ENCODE results near the gene FSTL5. TPM values are rescaled to one million over a fixed set of nuclear protein-coding genes. Genes with fewer than 3 reads are reported as not detected.

The FSTL5 gene
- total RNA-seq, 5 donors from 2014 or later (not counting 1 experiment from before 2014, with no cell fraction given), result not detected

GRCh38 chr4:162140051-162140683 is 23.6 kb downstream of the FSTL5 start:
- Histone ChIP-seq H3K36me3 (ENCODE audit: control insufficient read depth in 2 of 2, extremely low read depth in 1 of 2, insufficient read depth in 1 of 2, low read length in 1 of 2) (no peaks in the 10 kb centered on the region), H3K4me1 (ENCODE audit: control insufficient read depth in 1 of 2, extremely low read depth in 1 of 2, insufficient read depth in 2 of 2, low read length in 2 of 2) (no peaks in the 10 kb centered on the region), H3K4me3 (ENCODE audit: control insufficient read depth in 1 of 2, extremely low read depth in 1 of 2, low read length in 1 of 2) (no peak overlapping the region), H3K9me3 (no peaks in the 10 kb centered on the region), H3K27ac (ENCODE audit: low read length) (no peak overlapping the region), H3K27me3 (replicated peaks in 1 of 2; ENCODE audit: control insufficient read depth in 2 of 2, extremely low read depth in 1 of 2, insufficient read depth in 2 of 2, low read length in 1 of 2) (no peaks in the 10 kb centered on the region)
- Mint-ChIP-seq H3K4me1 (no peaks in the 10 kb centered on the region), H3K27ac (no peak overlapping the region), H3K9me3 (peaks cover 7 to 15% (median 12%) of the 10 kb centered on the region in 3 donors), H3K36me3 (no peaks in the 10 kb centered on the region), H3K4me3 (no peak overlapping the region), H3K27me3 (no peaks in the 10 kb centered on the region)
- CTCF ChIA-PET, result no interaction called here
- POLR2A ChIA-PET, result no interaction called here
- DNase-seq, result no peak
- no peak for ATAC-seq (replicated peaks in 1 of 4)

DNA sequence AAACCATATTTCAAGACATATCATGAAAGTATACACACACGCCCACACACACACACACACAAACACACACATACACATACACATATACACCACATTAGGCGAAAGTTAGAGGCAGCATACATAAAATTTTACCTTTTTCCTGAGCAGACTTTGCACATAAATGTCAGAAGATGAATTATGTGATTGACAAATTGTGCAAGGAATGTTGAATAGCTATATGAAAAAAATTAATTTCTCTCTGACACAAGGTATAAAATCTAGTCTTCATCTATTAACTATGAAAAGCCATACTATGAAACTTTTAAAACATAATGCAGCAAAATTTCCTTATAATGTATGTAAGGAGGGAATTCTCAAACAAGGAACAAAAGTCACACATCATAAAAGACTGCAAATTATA is 24.4 kb downstream of the FSTL5 start:
- H3K27me3 Mint-ChIP-seq, result no peaks in the 10 kb centered on the region
- Histone ChIP-seq H3K9me3 (no peaks in the 10 kb centered on the region), H3K4me3 (ENCODE audit: control insufficient read depth in 1 of 2, extremely low read depth in 1 of 2, low read length in 1 of 2) (no peak overlapping the region), H3K27ac (ENCODE audit: low read length) (no peak overlapping the region), H3K27me3 (replicated peaks in 1 of 2; ENCODE audit: control insufficient read depth in 2 of 2, extremely low read depth in 1 of 2, insufficient read depth in 2 of 2, low read length in 1 of 2) (no peaks in the 10 kb centered on the region), H3K4me1 (ENCODE audit: control insufficient read depth in 1 of 2, extremely low read depth in 1 of 2, insufficient read depth in 2 of 2, low read length in 2 of 2) (no peaks in the 10 kb centered on the region), H3K36me3 (ENCODE audit: control insufficient read depth in 2 of 2, extremely low read depth in 1 of 2, insufficient read depth in 1 of 2, low read length in 1 of 2) (no peaks in the 10 kb centered on the region)
- ATAC-seq (replicated peaks in 1 of 4) (no peak), DNase-seq (no peak)
- no CpG with 5 or more reads among the region's 2 CpGs for WGBS (ENCODE audit: insufficient coverage)
- H3K4me3 Mint-ChIP-seq, result no peak overlapping the region
- H3K9me3 Mint-ChIP-seq, result peaks cover 7 to 15% (median 12%) of the 10 kb centered on the region in 3 donors
- no peaks in the 10 kb centered on the region for H3K4me1 Mint-ChIP-seq
- CTCF ChIA-PET, result no interaction called here
- no peaks in the 10 kb centered on the region for H3K36me3 Mint-ChIP-seq
- POLR2A ChIA-PET, result no interaction called here
- H3K27ac Mint-ChIP-seq, result no peak overlapping the region

DNA sequence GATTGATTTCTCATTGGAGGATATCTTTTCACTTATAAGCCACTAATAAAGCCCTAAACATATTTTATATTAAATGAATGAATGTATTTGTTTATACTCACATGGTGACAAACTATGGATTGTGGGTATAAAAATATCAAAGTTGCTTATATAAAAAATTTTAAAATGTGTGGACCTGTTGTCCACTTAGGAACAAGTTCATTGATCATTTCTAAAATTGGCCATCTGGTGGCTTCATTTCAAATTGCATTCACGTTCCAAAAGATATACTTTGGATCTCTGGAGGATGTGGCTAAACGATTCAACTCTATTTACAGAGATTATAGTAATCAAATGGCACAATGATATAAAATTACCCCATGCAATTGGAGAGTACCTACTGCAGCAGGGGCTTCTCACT is 32.5 kb downstream of the FSTL5 start:
- CTCF ChIA-PET, result no interaction called here
- H3K4me3 Mint-ChIP-seq, result no peak overlapping the region
- ATAC-seq (replicated peaks in 1 of 4) (no peak), DNase-seq (no peak)
- H3K4me1 ChIP-seq (ENCODE audit: control insufficient read depth in 1 of 2, extremely low read depth in 1 of 2, insufficient read depth in 2 of 2, low read length in 2 of 2), result no peaks in the 10 kb centered on the region
- WGBS (ENCODE audit: insufficient coverage), result no CpG with 5 or more reads among the region's 2 CpGs
- H3K27ac ChIP-seq (ENCODE audit: low read length), result no peak overlapping the region
- no peaks in the 10 kb centered on the region for H3K36me3 ChIP-seq (ENCODE audit: control insufficient read depth in 2 of 2, extremely low read depth in 1 of 2, insufficient read depth in 1 of 2, low read length in 1 of 2)
- H3K27me3 ChIP-seq (replicated peaks in 1 of 2; ENCODE audit: control insufficient read depth in 2 of 2, extremely low read depth in 1 of 2, insufficient read depth in 2 of 2, low read length in 1 of 2), result no peaks in the 10 kb centered on the region
- no peak overlapping the region for H3K27ac Mint-ChIP-seq
- POLR2A ChIA-PET, result no interaction called here
- H3K4me1 Mint-ChIP-seq, result no peaks in the 10 kb centered on the region
- H3K9me3 Mint-ChIP-seq, result peaks cover 3 to 13% (median 4%) of the 10 kb centered on the region in 3 donors
- H3K27me3 Mint-ChIP-seq, result no peaks in the 10 kb centered on the region
- H3K36me3 Mint-ChIP-seq, result no peaks in the 10 kb centered on the region
- H3K4me3 ChIP-seq (ENCODE audit: control insufficient read depth in 1 of 2, extremely low read depth in 1 of 2, low read length in 1 of 2), result no peak overlapping the region
- no peaks in the 10 kb centered on the region for H3K9me3 ChIP-seq

DNA sequence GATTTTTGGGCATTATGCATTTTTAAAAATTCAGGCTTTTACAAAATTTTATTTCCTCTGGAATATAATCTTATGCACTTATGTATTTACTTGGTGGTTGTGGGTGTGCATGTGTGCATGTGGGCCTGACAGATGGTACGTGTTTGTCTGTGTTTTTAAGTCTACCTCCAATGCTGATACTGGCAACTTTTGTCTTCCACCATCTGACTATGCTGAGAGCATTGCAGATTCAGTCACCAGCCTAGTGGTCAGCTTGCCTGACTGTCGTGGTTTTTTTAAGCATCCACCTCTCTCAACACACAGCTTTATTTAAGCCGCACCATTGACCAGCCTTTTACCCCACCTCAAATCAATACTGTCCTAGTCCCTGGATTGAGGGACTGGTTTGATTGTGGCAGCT is 37.1 kb downstream of the FSTL5 start:
- H3K27me3 ChIP-seq (replicated peaks in 1 of 2; ENCODE audit: control insufficient read depth in 2 of 2, extremely low read depth in 1 of 2, insufficient read depth in 2 of 2, low read length in 1 of 2), result no peaks in the 10 kb centered on the region
- no peaks in the 10 kb centered on the region for H3K36me3 ChIP-seq (ENCODE audit: control insufficient read depth in 2 of 2, extremely low read depth in 1 of 2, insufficient read depth in 1 of 2, low read length in 1 of 2)
- no peaks in the 10 kb centered on the region for H3K4me1 Mint-ChIP-seq
- ATAC-seq (replicated peaks in 1 of 4), result no peak
- no peak overlapping the region for H3K27ac ChIP-seq (ENCODE audit: low read length)
- no peaks in the 10 kb centered on the region for H3K36me3 Mint-ChIP-seq
- no peaks in the 10 kb centered on the region for H3K4me1 ChIP-seq (ENCODE audit: control insufficient read depth in 1 of 2, extremely low read depth in 1 of 2, insufficient read depth in 2 of 2, low read length in 2 of 2)
- no peak overlapping the region for H3K4me3 Mint-ChIP-seq
- no peak overlapping the region for H3K4me3 ChIP-seq (ENCODE audit: control insufficient read depth in 1 of 2, extremely low read depth in 1 of 2, low read length in 1 of 2)
- H3K9me3 ChIP-seq, result no peaks in the 10 kb centered on the region
- no peak for DNase-seq
- no peaks in the 10 kb centered on the region for H3K27me3 Mint-ChIP-seq
- POLR2A ChIA-PET, result no interaction called here
- peaks cover 0 to 8% (median 0%) of the 10 kb centered on the region in 3 donors for H3K9me3 Mint-ChIP-seq
- no CpG with 5 or more reads among the region's 3 CpGs for WGBS (ENCODE audit: insufficient coverage)
- CTCF ChIA-PET, result no interaction called here
- no peak overlapping the region for H3K27ac Mint-ChIP-seq

DNA sequence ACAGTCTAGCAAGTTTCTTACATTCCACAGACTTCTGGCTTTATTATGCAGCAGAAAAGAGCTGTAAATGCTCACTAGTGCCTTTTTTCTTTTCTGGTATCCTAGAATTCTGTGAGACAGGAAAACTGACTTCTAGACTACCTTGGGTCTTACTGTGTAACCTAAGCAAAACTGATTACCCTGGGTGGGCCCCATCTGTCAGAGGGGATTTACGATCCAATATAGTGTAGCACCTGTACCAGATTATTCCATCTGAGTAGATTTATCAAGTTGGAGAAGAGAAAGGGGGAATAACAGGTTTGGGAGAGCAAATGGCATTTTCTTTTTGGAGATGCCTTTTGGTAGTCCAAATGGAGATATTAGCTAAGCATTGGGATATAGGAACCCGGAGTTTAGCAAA is 46.7 kb downstream of the FSTL5 start:
- H3K9me3 Mint-ChIP-seq, result peaks cover 7 to 10% (median 8%) of the 10 kb centered on the region in 3 donors
- POLR2A ChIA-PET, result interaction anchor here in 1 of 2 donors (0.6 kb wide), 1 partner anchor 1223 kb away, joined by 3 read pairs; no protein-coding TSS in a partner anchor
- ATAC-seq (replicated peaks in 1 of 4) (no peak), DNase-seq (no peak)
- no peak overlapping the region for H3K4me3 Mint-ChIP-seq
- WGBS (ENCODE audit: insufficient coverage), result no CpG with 5 or more reads among the region's 2 CpGs
- Histone ChIP-seq H3K27ac (ENCODE audit: low read length) (no peak overlapping the region), H3K4me1 (ENCODE audit: control insufficient read depth in 1 of 2, extremely low read depth in 1 of 2, insufficient read depth in 2 of 2, low read length in 2 of 2) (no peaks in the 10 kb centered on the region), H3K36me3 (ENCODE audit: control insufficient read depth in 2 of 2, extremely low read depth in 1 of 2, insufficient read depth in 1 of 2, low read length in 1 of 2) (no peaks in the 10 kb centered on the region), H3K4me3 (ENCODE audit: control insufficient read depth in 1 of 2, extremely low read depth in 1 of 2, low read length in 1 of 2) (no peak overlapping the region), H3K9me3 (no peaks in the 10 kb centered on the region), H3K27me3 (replicated peaks in 1 of 2; ENCODE audit: control insufficient read depth in 2 of 2, extremely low read depth in 1 of 2, insufficient read depth in 2 of 2, low read length in 1 of 2) (no peaks in the 10 kb centered on the region)
- H3K4me1 Mint-ChIP-seq, result no peaks in the 10 kb centered on the region
- H3K27ac Mint-ChIP-seq, result no peak overlapping the region
- CTCF ChIA-PET, result no interaction called here
- H3K27me3 Mint-ChIP-seq, result no peaks in the 10 kb centered on the region
- H3K36me3 Mint-ChIP-seq, result no peaks in the 10 kb centered on the region

DNA sequence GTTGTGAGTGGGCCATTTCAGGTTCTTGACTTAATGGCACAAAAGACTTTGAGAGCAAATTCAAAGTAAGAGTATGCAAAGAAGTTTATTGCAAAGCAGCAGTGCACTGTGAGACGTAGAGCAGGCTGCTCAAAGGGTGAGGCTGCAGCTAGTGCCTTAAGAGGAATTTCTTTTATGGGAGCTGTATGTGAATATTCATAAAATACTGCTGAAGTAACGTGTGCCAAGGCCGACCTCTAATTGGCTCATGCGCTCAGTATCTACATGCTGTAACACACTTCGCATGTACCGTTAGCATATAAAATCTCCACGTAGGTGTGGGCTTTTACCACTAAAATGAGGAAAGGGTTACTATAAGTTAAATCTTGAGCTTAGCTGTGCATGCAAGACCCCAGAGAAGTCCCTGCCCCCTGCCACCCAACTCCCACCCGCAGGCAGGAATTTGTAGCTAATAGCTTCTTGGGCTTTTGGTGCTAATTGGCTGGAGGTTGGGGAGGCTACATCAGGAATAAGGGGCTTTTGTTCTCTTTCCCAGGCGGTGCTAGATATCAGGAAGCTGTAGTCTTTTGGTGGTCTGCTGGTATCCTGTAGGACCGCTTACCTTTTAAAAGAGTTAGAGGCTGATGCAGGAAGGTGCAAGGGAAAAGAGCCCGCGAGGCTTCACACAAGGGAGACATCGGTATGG is 47.6 kb downstream of the FSTL5 start:
- no peaks in the 10 kb centered on the region for H3K4me1 ChIP-seq (ENCODE audit: control insufficient read depth in 1 of 2, extremely low read depth in 1 of 2, insufficient read depth in 2 of 2, low read length in 2 of 2)
- no peaks in the 10 kb centered on the region for H3K27me3 ChIP-seq (replicated peaks in 1 of 2; ENCODE audit: control insufficient read depth in 2 of 2, extremely low read depth in 1 of 2, insufficient read depth in 2 of 2, low read length in 1 of 2)
- DNase-seq, result no peak
- Mint-ChIP-seq H3K4me1 (no peaks in the 10 kb centered on the region), H3K9me3 (peaks cover 7 to 10% (median 8%) of the 10 kb centered on the region in 3 donors), H3K27ac (no peak overlapping the region), H3K36me3 (no peaks in the 10 kb centered on the region), H3K27me3 (no peaks in the 10 kb centered on the region), H3K4me3 (no peak overlapping the region)
- no peak for ATAC-seq (replicated peaks in 1 of 4)
- no peaks in the 10 kb centered on the region for H3K9me3 ChIP-seq
- no peak overlapping the region for H3K4me3 ChIP-seq (ENCODE audit: control insufficient read depth in 1 of 2, extremely low read depth in 1 of 2, low read length in 1 of 2)
- H3K27ac ChIP-seq (ENCODE audit: low read length), result no peak overlapping the region
- POLR2A ChIA-PET, result no interaction called here
- H3K36me3 ChIP-seq (ENCODE audit: control insufficient read depth in 2 of 2, extremely low read depth in 1 of 2, insufficient read depth in 1 of 2, low read length in 1 of 2), result no peaks in the 10 kb centered on the region
- 91% methylated on average over 4 of the region's 13 CpGs for WGBS (ENCODE audit: insufficient coverage)
- CTCF ChIA-PET, result no interaction called here

Data from T-cell (primary cell).